ENCODE data around the gene CHST5. TPM values are rescaled to one million over a fixed set of nuclear protein-coding genes. Genes with fewer than 3 reads are reported as not detected.
A peak's percentile ranks its signal among the peaks of the same experiment; 100 is the strongest.

CHST5 gene
- total and polyA plus RNA-seq, 2 of the 13 experiments (the other 11 are each of a cell fraction or from before 2014, with no cell fraction given) = 0.05 TPM; not detected in 1

- no peak for TF ChIP-seq TIGD3 (CRISPR knock-in tag; IDR thresholded peaks at IDR 0.05; ENCODE audit: borderline replicate concordance)
- no peak for TF ChIP-seq HNF4G (IDR thresholded peaks at IDR 0.05; ENCODE audit: borderline replicate concordance, low read depth, low read length)
- TF ChIP-seq HNF4G (CRISPR knock-in tag; IDR thresholded peaks at IDR 0.05; ENCODE audit: borderline replicate concordance, low read depth) = no peak
- no peak for TF ChIP-seq FOXO1 (CRISPR knock-in tag; IDR thresholded peaks at IDR 0.05)
- no peak for TF ChIP-seq SP2 (CRISPR knock-in tag; IDR thresholded peaks at IDR 0.05)
- TF ChIP-seq ZNF816 (CRISPR knock-in tag; IDR thresholded peaks at IDR 0.05; ENCODE audit: borderline replicate concordance) = no peak
- no peak for TF ChIP-seq BRF2 (CRISPR knock-in tag; IDR thresholded peaks at IDR 0.05)
- TF ChIP-seq HNRNPLL (IDR thresholded peaks at IDR 0.05; ENCODE audit: low read depth, low read length, poor library complexity, severe bottlenecking) = no peak
- no peak for TF ChIP-seq ZNF513 (CRISPR knock-in tag; conservative IDR thresholded peaks at IDR 0.05)
- no peak for TF ChIP-seq HDAC6 (IDR thresholded peaks at IDR 0.05; ENCODE audit: low read depth, low read length)
- no peak for TF ChIP-seq DR1 (CRISPR knock-in tag; IDR thresholded peaks at IDR 0.05)
- no peak for TF ChIP-seq AHR (CRISPR knock-in tag; IDR thresholded peaks at IDR 0.05)
- TF ChIP-seq ATF3 (CRISPR knock-in tag; IDR thresholded peaks at IDR 0.05) = no peak
- no peak for TF ChIP-seq CC2D1A (CRISPR knock-in tag; IDR thresholded peaks at IDR 0.05)
- no peak for TF ChIP-seq CHD4 (IDR thresholded peaks at IDR 0.05; ENCODE audit: borderline replicate concordance, low read length)
- no peak for TF ChIP-seq RERE (CRISPR knock-in tag; IDR thresholded peaks at IDR 0.05; ENCODE audit: low read depth)
- no peak for TF ChIP-seq ZFP82 (CRISPR knock-in tag; IDR thresholded peaks at IDR 0.05; ENCODE audit: borderline replicate concordance)
- TF ChIP-seq PHF21A (CRISPR knock-in tag; IDR thresholded peaks at IDR 0.05) = peak; percentile 59; the same call in 1 of the 2 replicates
Observed at GRCh38 chr16:75506574-75506973, 29.3 kb downstream of the CHST5 start (continued).

Data from HepG2 (cell line).